ENCODE data around the gene UGDH.

DNA sequence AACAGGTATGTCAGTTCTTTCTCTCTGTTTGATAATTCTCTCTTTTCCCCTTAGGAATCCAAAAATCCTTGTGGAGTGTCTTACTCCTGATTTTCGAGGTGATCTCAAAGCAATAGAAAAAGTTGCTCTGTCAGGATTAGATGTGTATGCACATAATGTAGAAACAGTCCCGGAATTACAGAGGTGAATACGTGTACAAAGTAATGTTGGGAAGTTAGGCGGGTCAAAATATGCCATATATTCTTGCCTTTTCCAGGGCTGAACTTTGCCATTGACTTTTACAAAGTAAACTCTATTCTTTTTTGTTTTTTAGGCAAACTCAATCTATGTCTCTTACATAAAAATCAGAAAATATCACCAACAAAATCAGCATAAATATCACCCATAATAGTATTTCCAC, 59.8 kb downstream of the UGDH start:
- TF ChIP-seq POLR2AphosphoS5 (IDR thresholded peaks at IDR 0.05; ENCODE audit: low read depth, low read length) (no peak), EZH2 (IDR thresholded peaks at IDR 0.05; ENCODE audit: low read depth, low read length, severe bottlenecking) (no peak), SP4 (IDR thresholded peaks at IDR 0.05; ENCODE audit: low read length) (no peak), ASH2L (IDR thresholded peaks at IDR 0.05; ENCODE audit: low read length) (no peak), CEBPB (IDR thresholded peaks at IDR 0.05; ENCODE audit: low read depth, low read length) (no peak), POLR2A (IDR thresholded peaks at IDR 0.05; ENCODE audit: control extremely low read depth in 1 of 2, low read depth in 2 of 2, low read length in 2 of 2) (no peak), KDM5A (IDR thresholded peaks at IDR 0.05; ENCODE audit: low read length) (no peak), RAD21 (IDR thresholded peaks at IDR 0.05 in 1 of 2, conservative IDR thresholded peaks at IDR 0.05 in 1 of 2; ENCODE audit: low read depth in 2 of 2, low read length in 2 of 2) (no peak), SIX5 (IDR thresholded peaks at IDR 0.05; ENCODE audit: low read depth, low read length) (no peak)
- TF ChIP-seq, protein P1, sequence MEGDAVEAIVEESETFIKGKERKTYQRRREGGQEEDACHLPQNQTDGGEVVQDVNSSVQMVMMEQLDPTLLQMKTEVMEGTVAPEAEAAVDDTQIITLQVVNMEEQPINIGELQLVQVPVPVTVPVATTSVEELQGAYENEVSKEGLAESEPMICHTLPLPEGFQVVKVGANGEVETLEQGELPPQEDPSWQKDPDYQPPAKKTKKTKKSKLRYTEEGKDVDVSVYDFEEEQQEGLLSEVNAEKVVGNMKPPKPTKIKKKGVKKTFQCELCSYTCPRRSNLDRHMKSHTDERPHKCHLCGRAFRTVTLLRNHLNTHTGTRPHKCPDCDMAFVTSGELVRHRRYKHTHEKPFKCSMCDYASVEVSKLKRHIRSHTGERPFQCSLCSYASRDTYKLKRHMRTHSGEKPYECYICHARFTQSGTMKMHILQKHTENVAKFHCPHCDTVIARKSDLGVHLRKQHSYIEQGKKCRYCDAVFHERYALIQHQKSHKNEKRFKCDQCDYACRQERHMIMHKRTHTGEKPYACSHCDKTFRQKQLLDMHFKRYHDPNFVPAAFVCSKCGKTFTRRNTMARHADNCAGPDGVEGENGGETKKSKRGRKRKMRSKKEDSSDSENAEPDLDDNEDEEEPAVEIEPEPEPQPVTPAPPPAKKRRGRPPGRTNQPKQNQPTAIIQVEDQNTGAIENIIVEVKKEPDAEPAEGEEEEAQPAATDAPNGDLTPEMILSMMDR (IDR thresholded peaks at IDR 0.05; ENCODE audit: control extremely low read depth in 1 of 3, insufficient read depth in 1 of 3, low read depth in 1 of 3, low read length in 3 of 3), result no peak

Data from H1 (cell line).